ENCODE measurements around the gene ASB18. TPM values are rescaled to one million over a fixed set of nuclear protein-coding genes. Genes with fewer than 3 reads are reported as not detected.

Gene ASB18
- total RNA-seq, 1 donor from 2014 or later, result not detected

DNA sequence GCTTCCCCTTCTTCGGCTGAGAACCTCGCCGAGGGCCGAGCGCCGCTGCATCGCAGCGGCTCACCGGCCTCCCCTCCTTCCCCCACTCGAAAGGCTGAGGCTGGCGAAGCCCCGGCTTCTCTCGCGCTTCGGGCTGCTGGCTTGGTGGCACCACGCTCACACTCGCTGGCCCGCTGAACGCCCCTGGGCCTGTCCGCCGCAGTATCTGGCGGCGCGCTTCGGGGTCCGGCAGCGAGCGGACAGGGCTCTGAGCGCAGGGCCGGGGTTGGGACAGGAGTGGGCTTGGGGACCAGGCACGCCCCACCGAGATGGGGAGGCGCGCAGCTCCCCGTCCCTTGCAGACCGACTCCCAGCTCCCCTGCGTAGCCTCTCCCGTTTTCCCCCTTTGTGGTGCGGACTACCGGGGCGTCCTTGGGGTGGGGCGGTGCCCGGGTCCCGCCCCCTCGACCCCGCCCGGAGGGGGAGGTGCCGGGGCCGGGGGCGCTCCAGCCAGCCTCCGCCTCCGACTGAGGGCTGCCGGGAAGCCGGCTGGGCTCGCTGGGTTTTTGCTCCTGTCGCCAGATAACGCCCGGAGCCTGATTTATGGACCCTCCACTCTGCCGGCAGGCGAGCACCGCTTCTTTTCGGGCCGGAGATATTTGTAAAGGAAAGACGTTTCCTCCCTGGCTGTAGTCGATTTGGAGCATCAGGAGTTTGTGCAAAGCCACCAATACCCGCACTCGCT is 99.8 kb downstream of the ASB18 start:
- DNase-seq (ENCODE audit: low read depth in 2 of 2), result peak in 1 of 2 donors; percentile 70

DNA sequence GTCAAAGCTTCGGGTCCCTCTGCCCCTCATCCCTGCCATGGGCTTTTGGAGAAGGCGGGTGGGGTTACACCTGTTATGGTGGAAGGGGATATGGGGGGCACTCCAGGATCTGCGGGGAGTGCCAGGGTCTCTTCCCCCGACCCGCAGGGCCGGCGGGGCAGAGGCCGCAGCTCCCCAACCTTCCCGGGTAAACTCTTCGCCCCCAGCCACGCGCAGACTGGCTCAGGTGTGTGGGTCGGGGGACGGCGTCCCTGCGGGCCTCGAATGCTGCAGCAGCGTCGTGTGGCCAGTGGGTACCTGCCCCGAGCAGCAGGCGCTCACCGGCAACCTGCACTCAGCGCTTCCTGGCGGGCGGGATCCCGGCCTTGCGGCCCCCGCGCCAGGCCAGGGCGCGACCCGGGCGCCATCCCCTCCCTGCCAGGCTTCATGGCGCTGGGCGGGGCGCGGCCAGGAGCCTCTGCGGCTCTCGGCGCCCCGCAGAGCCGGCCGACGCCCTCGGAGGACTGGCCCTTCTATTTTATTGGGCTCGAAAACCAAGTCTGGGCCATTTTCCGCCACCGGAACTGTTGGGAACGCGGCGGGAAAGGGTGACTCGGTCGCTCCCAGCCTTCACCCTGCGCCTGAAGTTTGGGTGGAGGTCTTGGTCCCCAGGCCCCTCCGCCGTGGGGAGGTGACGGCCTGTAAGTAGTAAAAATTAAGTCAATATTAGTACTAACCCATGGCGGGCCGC is 100.6 kb downstream of the ASB18 start:
- DNase-seq (ENCODE audit: low read depth in 2 of 2), result no peak

DNA sequence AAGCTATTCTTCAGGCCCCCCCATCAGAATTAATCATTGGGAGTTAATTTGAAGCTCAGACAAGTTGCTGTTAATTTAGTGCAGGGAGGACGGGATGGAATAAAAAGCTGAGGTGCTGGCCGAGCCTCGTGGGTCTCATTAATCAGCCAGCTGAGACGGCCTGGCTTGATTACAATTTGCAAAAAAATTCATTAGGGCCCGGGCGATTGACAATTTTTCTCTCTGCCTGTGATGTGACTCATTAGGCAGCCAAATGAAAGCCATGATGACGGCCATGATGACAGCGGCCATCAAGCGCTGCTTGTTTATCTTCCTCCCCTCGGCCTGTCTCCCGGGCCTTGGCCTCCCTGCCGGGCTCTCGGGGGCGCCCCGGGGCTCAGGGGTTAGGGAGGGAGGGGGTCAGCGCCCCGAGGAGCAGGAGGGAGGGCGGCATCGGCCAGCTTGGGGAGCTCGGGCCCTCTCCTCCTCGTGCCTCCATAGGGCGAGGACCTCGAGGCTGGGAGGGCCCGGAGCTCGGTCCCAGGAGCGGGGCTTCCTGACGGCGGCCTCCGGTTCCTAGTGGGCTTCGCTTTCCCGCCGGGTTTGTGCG is 101.2 kb downstream of the ASB18 start:
- peak in 1 of 2 donors; percentile 37 for DNase-seq (ENCODE audit: low read depth in 2 of 2)

- no peak for DNase-seq (ENCODE audit: low read depth in 2 of 2)
Measured at GRCh38 chr2:236162031-236162845, 102.0 kb downstream of the ASB18 start.

GRCh38 chr2:236161531-236161930 is 102.7 kb downstream of the ASB18 start:
- DNase-seq (ENCODE audit: low read depth in 2 of 2), result no peak

- DNase-seq (ENCODE audit: low read depth in 2 of 2), result no peak
Measured at GRCh38 chr2:236161082-236161462, 103.1 kb downstream of the ASB18 start.

GRCh38 chr2:236160366-236161081 is 103.7 kb downstream of the ASB18 start:
- no peak for DNase-seq (ENCODE audit: low read depth in 2 of 2)

DNA sequence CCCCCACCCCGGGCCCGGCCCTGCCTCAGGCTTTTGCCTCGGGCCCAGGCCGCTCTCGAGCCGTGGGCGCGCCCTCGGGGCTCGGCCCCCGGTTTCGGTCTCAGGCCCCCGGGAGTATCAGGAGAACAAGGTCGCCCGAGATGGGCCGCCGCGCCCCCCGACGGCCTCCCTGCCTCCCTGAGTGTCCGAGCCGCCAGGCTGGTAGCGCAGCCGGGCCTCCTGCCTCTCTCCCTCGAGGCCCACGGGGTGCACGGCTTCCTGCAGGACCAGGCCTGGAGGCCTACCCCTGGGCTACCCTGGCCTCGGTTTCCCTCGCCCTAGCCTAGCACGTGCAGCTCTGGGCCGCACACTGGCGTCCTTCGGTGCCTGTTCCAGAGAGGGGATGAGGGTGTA is 104.4 kb downstream of the ASB18 start:
- no peak for DNase-seq (ENCODE audit: low read depth in 2 of 2)

DNA sequence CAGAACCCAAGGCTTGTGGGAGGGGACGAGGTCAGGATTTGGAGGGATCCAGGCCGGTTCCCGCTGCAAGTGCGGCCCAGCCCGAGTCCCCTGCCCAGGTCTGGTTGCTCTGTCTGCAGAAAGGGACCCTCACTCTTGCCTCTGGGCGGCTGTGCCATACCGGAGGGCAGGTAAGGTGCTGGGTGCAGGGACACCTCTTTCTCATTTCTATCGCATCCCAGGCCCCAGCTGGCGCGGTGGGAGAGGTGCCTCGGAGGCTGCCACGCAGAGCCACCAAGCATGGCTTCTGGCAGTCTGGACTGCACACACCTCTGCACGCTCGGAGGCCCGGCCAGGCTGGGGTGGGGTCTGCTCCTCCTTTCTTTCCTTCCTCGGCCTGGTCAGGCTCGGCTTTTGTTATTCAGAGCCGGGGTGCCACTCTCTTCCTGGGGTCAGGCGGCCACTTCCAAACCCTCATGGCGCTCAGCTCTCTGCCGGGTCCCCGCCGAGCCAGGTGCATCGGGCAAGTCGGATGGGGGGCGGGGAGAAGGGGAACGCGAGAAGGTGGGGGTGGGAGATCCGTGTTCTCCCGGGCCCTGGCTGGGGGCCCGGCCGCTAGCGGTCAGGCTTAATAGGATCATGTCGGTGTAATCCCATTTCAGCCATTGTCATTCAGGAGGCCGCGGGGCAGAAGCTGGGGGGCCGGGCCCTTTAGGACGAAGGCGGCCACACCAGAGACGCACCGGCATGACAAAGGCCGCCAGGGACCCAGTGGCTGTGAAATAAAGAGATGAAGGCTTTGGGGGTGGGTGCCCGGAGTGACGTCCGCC is 105.0 kb downstream of the ASB18 start:
- DNase-seq (ENCODE audit: low read depth in 2 of 2), result no peak

DNA sequence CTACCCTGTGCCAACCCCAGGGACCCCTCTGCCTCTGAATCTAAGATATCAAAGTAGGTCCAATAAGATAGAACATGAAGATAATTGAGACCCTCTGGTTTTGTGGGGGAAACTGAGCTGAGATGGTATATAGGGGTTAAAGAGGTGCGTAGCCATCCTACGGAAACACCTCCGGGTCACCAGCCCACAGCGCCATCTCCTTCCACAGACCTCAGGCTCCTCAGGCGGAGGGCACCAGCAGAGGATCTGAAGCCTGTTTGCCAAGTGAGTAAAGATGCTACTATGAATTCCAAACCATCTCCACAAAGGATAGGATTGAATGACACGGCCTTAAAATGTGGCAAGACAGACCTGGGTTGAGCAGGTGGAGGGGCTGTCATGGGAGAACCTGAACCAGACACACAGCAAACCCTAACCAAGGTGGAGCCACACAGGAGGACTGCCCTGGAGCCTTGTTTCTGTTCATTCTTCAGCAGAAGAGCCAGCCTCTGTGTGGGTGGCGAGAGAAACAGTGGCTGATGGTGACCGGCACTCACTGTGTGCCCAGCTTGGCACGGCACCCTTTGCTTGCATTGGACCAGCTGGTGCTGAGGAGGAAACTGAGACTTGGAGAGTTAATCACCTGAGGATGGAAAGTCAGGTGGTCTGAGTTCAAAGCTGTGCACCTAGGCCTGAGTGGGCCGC is 106.2 kb downstream of the ASB18 start:
- no peak for DNase-seq (ENCODE audit: low read depth in 2 of 2)

DNA sequence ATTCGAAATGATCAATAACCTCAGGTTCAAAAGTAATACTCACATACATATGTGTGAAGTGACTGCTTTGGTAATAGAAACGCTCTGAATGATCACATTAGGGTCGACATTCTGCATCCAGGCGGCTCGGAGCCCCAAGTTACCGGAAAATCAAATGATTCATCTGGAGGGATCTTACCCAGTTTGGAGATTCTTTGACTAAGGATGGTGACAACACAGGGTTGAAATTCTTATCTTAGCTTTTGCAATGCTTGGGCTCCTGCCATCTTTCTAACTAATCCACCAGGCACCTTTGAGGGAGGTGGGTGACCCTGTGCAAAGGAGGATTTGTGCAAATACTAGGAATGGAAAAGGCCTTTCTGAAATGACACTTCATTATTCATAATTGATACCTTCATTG is 106.8 kb downstream of the ASB18 start:
- DNase-seq (ENCODE audit: low read depth in 2 of 2), result no peak

- no peak for DNase-seq (ENCODE audit: low read depth in 2 of 2)
Measured at GRCh38 chr2:236156860-236157194, 107.4 kb downstream of the ASB18 start.

DNA sequence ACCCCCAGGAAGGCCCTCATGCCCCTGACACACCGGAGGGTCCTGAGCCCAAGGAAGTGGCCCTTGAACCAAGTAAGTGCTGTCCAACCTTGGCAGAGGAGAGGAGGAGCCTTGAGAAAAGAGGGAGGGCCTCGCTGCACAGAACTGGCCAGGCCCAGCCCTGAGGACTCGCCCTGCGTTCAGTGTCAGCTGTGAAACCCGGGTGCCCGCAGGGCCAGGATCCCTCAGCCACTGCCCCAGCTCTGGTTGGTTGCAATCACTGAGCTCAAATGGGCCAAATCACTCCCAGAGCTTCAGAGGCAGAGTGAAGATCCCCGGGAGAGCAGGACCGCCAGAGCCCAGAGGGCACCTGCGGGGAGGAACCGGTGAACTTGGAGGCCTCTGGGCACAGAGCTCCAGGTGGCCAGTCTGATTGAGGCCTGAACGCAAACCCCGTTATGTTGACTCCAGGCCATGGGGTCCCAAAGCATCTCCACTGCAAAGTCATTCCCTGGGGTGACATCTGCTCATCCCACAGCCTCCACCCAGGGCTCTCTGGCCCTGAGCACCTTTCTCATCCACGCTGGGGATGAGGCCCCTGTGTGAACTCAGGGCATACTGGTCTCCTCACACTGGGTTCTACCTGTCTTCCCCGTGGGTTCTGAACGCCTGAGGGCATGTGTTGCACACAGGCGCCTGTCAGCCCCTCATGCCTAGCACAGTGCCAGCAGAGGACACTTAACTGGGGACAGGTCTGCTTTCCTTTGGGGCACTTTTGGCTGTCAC is 107.9 kb downstream of the ASB18 start:
- no peak for DNase-seq (ENCODE audit: low read depth in 2 of 2)

DNA sequence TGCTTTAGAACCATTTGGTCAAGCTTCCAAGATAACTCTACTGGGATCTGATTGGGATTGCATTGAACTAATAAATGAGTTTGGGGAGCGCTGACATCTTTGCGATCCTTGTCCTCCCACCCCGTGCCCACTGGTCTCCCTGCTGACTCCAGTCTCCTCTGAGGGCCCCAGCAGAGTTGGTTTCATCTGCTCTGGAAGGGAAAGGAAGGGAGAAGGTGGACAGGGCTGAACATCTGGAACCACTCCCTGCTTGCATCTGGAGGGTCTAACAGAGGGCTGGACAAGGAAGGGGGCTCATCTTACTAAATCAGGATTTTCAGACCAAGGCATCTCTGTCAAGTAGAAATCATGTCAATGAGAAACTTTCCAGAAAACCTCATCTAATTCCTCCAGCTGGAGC is 108.8 kb downstream of the ASB18 start:
- no peak for DNase-seq (ENCODE audit: low read depth in 2 of 2)

DNA sequence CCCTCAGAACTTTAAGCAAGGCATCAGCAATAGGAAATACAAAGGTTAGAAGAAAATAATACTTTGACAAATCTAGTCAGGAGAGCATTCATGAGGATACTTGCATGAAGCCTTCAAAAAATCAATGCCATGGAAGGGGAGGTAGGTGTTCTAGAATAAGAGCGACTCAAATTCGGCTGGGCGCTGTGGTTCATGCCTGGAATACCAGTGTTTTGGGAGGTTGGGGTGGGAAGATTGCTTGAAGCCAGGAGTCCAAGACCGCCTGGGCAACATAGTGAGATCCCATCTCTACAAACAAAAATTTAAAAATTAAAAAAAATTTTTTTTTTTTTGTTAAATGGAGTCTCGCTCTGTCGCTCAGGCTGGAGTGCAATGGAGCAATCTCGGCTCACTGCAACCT is 117.8 kb downstream of the ASB18 start:
- DNase-seq (ENCODE audit: low read depth in 2 of 2), result no peak

DNA sequence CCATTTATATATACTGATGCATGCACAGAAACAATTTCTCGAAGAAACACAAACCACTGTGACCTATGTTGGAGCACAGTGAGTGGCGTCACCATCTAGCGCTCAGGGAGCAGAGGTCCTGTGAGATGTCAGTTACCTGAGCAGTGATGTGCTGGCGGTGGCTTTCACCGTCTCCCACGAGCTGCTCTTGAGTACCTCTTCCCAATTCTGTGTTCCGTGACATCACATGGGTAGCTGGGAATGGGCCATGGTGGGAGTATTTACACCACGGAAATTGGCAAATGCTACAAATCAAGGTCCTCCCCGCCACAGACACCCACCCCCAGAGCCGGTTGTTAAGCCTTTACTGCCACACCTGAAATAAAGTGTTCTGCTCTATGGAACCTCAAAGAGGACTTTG is 120.4 kb downstream of the ASB18 start:
- no peak for DNase-seq (ENCODE audit: low read depth in 2 of 2)
